HG03469 (cell line): ENCODE data around the gene QKI.
"Not testable (repeated sequence)": the region's sequence is repeated elsewhere in the genome, so short reads cannot be mapped to it uniquely, and the experiment has no call there.

ENCODE experiments used
- ATAC-seq: cut with Tn5 transposase; IDR thresholded peaks from one replicate; pipeline ENCODE4 v1.9.1; 2021; ENCODE audit warnings: mild to moderate bottlenecking, moderate library complexity, moderate number of reproducible peaks; ENCODE audit not compliant: unreplicated experiment

QKI gene

GRCh38 chr6:163413345-163414116 is 987 bp upstream of the QKI start:
- ATAC-seq, result peak; percentile 34

- ATAC-seq, result no peak
Measured at GRCh38 chr6:163414946-163415619, 565 bp downstream of the QKI start.

DNA sequence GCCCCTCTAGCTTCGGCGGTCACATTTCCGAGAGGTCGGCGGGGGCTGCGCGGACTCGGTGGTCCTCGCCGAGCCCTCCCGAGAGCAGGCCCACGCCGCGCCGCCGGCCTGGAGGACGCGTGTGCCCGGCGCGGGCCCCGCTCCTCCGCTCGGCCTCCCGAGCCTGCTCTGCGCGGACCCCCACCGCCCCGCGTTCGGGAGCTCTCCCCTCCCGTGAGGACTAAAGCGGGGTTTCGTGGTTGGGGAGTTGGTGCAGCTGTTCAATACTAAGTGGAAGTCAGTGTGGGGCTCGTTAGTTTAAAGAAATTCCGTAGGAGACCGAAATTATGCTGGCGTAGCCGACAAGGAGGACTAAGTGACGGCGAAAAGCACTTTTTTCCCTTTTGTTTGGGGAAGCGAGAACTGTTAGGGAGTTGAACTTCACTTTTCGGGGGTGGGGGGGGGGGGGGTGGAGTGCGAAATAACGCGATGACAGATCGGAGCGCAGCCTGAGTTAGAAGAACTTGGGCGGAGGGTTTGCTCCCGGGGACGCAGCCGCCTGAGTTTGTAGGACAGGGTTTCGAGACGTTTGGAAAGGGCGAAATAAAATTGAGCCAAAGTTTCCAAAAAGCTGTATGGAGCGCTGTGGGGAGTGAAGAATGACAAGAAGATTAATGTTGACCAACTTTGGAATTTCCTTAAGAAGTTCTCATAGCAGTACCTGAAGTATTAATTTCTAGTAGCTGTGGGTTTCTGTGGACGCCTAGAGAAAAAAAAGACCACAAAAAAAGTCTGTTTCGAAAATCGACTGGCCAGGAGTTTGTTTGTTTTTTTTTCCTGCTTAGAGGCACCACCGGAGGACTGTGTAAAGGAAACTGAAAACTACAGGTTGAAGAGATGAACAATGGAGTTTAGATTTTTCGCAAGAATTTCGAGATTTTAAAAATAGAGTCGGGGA is 1.4 kb downstream of the QKI start:
- no peak for ATAC-seq

GRCh38 chr6:163416557-163417253 is 2.2 kb downstream of the QKI start:
- ATAC-seq, result no peak

DNA sequence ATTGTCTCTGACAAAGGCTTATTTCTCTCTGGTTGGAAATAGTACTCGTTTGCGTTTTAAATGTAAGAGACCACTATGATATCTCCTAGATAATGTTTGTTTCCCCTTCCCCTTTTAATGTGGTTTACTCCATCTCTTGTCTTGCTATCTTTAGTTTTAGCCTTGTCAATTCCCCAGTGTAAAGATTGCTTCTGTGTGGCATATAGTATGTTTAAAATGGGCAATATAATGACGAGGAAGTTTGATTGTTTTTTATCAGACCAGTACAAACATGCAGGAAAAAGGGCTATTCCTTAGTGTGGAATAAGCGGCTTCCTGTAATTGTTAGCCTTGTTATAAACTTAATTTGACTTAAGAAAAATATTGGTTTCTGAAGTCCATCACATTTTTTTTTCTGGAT is 3.1 kb downstream of the QKI start:
- ATAC-seq, result no peak

DNA sequence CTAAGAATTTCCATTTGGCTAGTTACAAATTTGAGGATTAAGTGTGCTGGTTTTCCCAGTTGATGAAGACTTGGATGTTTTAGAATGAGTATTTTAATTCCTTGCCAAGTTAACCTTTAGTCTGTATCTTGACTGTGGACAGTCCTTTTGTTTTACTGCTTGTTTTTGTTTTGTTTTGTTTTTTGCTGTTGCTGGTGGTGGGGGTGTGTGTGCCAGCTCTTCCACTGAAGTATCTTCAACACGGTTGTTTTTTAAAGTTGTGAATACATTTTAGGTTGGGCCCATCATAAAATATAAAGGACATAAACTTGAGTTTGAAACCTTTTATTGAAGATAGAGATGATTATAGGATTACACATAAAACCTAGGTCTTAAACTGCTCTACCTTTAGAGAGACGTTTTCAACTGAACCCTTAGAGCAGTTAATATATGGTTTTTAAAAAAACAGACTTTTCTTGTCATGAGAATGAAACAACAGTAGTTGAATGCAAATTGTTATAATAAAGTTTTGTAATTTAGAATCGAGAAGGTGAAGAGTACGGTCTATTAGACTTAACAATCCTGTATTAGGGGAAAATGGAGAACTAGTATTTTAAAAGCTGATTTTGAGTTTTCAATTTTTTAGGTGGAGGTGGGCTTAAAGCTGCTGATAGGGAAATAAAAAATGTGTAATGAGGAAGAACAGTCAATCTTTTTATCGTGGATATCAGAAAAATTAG is 4.0 kb downstream of the QKI start:
- ATAC-seq, result no peak

- ATAC-seq, result no peak
Measured at GRCh38 chr6:163419413-163420288, 5.1 kb downstream of the QKI start.

- no peak for ATAC-seq
Measured at GRCh38 chr6:163420289-163420614, 5.7 kb downstream of the QKI start.

DNA sequence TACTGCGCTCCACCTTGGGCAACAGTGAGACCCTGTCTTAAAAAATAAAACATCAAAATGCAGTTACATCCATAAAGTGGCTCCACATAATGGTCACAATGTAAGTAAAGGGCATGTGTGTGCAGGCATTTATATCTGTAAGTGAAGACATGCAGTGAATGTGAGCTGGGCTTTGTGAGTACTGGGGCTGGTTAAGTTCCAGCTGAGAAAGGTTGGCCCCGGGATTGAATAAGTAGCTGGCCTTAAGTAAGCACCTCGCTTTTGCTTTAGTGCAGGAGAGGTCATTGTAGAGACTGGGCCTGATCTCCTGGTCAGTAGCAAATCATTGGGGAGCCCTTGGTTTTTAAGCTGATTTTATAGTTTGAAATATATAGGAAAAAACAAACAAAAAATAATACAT is 8.0 kb downstream of the QKI start:
- ATAC-seq, result no peak

- ATAC-seq, result no peak
Measured at GRCh38 chr6:163423696-163424095, 9.2 kb downstream of the QKI start.

DNA sequence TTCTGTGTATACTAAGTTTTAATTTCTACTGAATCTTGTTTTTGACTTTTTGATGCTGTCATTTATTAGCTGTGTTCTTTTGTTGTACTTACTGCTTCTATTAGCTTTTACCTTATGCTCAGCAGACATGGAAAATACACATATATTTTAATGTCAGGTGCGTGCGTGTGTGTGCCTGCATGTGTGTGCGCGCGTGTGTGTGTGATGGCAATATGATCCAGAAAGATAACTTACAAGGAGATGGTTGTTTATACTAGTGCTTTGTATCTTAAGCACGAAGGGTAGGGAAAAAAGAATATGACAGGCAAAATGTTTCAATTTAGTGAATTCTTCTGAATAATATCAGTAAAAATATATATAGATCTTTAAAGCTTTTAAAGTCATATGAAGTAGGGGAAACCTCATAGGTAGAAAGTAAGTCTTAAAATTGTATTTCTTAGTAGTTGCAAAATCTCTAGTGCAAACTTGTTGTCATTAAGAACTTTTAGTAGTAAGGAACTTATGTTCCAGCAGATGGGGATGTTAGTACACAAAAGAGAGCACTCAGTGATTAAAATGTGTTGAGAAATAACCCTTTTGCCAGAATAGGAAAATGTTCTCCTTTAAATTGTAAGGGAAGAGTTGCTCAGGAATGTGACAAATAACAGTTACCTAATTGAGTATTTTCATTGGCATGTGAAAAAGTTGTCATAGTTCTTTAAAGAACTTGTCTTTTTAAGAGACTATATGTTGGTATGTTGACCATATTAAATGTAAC is 13.2 kb downstream of the QKI start:
- ATAC-seq, result no peak

- no peak for ATAC-seq
Measured at GRCh38 chr6:163428373-163428772, 13.9 kb downstream of the QKI start.

DNA sequence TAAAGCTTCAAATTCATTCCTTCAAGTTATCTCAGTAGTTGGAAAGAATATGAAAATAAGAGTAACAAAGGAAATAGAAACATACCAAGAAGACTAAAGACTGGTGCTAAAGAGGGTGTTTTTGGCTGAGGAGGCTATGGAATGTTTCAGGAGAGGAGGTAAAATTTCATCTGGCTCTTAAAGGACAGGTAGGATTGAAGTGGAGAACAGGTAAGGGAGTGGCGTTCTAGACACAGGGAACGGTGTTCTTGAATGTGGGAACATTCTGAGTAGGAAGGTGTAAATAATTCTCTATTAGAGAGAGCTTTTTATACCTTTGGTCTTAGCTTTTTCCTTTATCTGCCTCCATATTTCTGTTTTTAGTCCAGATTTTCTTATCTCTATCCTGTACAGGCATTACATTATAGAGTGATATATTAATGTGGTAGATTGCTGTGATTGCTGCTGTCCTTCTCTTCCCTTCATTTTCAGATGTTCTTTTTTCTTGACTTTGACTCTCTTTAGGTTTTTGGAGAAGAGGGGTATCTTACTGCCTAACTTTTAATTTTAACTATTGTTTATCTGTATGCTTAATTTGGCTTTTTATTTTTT is 15.4 kb downstream of the QKI start:
- no peak for ATAC-seq

DNA sequence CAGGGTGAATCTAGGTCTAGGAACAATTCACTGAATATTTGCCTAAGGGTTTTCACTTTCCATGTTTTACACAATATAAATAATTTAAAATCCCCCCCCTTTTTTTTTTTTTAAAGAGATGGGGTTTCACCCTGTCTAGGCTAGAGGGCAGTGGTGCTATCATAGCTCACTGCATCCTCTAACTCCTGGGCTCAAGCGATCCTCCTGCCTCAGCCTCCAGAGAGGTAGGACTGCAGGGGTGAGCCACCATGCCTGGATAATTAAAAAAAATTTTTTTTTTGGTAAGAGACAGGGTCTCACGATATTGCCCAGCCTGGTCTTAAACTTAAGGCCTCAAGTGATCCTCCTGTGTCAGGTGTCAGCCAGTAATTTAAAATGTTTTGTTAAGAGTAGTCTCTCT is 17.8 kb downstream of the QKI start:
- ATAC-seq, result no peak

- not testable (repeated sequence) for ATAC-seq
Measured at GRCh38 chr6:163433486-163433885, 19.0 kb downstream of the QKI start.

DNA sequence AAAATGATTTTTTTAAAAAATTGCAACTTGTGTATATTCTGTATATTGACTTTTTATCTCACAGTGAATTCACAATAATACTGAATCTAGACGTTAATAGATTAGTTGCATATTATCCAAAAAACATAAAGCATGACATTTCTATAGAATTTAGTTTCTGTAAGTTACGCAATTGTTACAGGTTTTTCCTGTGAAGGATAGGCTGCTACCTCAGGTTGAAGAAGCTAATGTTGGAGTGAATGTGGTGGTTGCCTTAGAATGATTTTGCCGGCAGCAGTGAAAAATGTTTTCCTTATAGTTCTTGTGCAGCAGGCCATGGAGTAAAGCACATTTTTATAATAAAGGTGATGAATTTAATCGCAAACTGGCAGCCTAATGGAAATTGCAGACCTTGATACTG is 20.5 kb downstream of the QKI start:
- no peak for ATAC-seq

DNA sequence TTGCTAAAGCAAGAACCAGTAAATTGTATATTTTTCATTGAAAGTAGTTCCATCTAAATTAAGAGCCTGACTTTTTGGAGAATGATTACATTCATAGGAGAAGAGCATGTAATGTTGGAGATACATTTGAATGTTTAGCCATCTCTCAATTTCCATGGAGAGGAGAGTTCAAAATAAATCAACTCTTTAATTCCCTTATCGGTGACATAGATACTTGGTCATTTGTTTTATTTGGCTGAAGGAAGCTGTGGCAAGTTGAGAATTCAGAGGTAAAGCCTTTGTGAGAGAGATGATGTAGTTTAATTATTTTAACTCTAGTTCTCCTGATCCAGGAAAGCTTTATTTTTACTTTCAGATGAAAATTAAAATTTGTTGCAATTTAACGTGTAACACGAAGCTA is 22.3 kb downstream of the QKI start:
- ATAC-seq, result no peak

GRCh38 chr6:163437466-163437865 is 22.9 kb downstream of the QKI start:
- no peak for ATAC-seq
